ENCODE results near the gene ENTPD5. TPM values are rescaled to one million over a fixed set of nuclear protein-coding genes. Genes with fewer than 3 reads are reported as not detected.
"Not testable (repeated sequence)": the region's sequence is repeated elsewhere in the genome, so short reads cannot be mapped to it uniquely, and the experiment has no call there.

Gene ENTPD5
- total and polyA plus RNA-seq, 2 donors (not counting 3 experiments of a cell fraction or from before 2014, with no cell fraction given): 8.4 to 13.0 TPM

DNA sequence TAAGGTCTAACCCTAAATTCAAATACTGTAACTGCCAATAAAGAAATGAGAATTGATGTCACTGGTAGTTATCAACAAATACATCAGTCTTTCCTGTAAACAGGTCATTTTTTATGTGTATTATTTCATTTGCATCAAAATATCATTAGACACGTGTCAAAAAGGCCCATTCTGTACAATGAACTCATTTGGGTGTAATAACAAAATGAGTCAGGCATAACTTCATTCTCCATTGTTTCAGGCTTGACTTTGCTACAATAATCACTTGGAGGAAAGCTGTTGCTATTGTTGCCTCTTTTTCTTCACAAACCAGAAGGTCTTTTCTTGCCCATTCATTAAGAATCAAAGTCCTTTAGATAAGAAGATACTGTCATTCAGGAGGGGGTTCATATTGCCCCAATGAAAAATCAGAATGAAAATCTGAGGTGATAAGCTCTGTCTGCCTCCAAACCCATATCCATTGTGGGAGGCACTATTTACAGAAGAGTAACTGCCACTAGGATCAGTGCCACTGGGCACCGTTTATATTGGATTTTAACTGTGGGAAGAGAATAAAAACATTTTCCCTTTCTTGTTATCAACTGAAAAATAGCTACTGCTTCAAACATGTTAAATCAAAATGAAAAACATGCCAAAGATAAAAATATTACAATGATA, 10.1 kb downstream of the ENTPD5 start:
- POLR2A ChIA-PET: no interaction called here

DNA sequence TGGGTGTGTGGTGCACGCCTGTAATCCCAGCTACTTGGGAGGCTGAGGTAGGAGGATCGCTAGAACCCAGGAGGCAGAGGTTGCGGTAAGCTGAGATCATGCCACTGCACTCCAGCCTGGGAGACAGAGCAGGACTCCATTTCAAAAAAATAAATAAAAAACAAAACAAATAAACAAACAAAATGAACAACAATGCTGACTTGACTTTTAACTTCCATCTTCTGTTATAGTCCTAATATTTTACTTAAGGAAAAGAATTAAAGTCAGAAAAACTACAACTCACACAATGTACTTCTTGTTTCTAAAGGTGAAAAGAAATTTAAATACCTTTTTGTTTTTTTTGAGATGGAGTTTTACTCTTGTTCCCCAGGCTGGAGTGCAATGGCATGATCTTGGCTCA, 13.4 kb downstream of the ENTPD5 start:
- DNase-seq (ENCODE audit: low read depth, low spot score); BruUV-seq (replicated peaks); FAIRE-seq; H4K20me1 ChIP-seq (replicated peaks; ENCODE audit: control insufficient read depth, extremely low read depth, insufficient read depth, low read length); H3K4me2 ChIP-seq (ENCODE audit: insufficient read depth, low read length); H3K27me3 ChIP-seq (ENCODE audit: control insufficient read depth in 2 of 2, insufficient read depth in 2 of 2, low read length in 2 of 2); CTCF ChIA-PET; H3K4me1 ChIP-seq (ENCODE audit: control insufficient read depth, extremely low read depth, insufficient read depth, low read length); H3K79me2 ChIP-seq (ENCODE audit: control insufficient read depth, insufficient read depth, low read length); H3K27ac ChIP-seq (ENCODE audit: insufficient read depth, low read depth, low read length); dilution Hi-C loops (cut with MboI; ENCODE audit: extremely low pct_ligation_motif_present, low sequenced_read_pairs); intact Hi-C loops (cut with micrococcal nuclease); H2AFZ ChIP-seq (ENCODE audit: low read depth, low read length); H3K4me3 ChIP-seq (replicated peaks in 1 of 3; ENCODE audit: insufficient read depth in 1 of 3, low read depth in 1 of 3, low read length in 3 of 3); H3K36me3 ChIP-seq (ENCODE audit: control insufficient read depth in 2 of 2, extremely low read depth in 1 of 2, insufficient read depth in 2 of 2, low read length in 2 of 2); H3K9ac ChIP-seq (replicated peaks; ENCODE audit: extremely low read depth, insufficient read depth, low read length); H3K9me3 ChIP-seq (replicated peaks; ENCODE audit: control insufficient read depth, insufficient read depth, low read length); H3K9me1 ChIP-seq (replicated peaks; ENCODE audit: control insufficient read depth, extremely low read depth, insufficient read depth, low read length): not testable (repeated sequence)
- POLR2A ChIA-PET: interaction anchor here (1.4 kb wide), 1 partner anchor 13 kb away, joined by 7 read pairs; the partner anchor contains the start of gene ENTPD5

More for the DNA sequence above, 10.1 kb downstream of the ENTPD5 start:
- no peaks in the 10 kb centered on the region for H3K9me1 ChIP-seq (replicated peaks; ENCODE audit: control insufficient read depth, extremely low read depth, insufficient read depth, low read length)
- no peaks in the 10 kb centered on the region for H4K20me1 ChIP-seq (replicated peaks; ENCODE audit: control insufficient read depth, extremely low read depth, insufficient read depth, low read length)
- H3K9me3 ChIP-seq (replicated peaks; ENCODE audit: control insufficient read depth, insufficient read depth, low read length): no peaks in the 10 kb centered on the region
- no peak overlapping the region for H2AFZ ChIP-seq (ENCODE audit: low read depth, low read length)
- H3K9ac ChIP-seq (replicated peaks; ENCODE audit: extremely low read depth, insufficient read depth, low read length): peak overlapping the region; percentile 55
- peak overlapping the region; percentile 69 for H3K27ac ChIP-seq (ENCODE audit: insufficient read depth, low read depth, low read length)
- dilution Hi-C loops (cut with MboI; ENCODE audit: extremely low pct_ligation_motif_present, low sequenced_read_pairs) (no loop called here), intact Hi-C loops (cut with micrococcal nuclease) (no loop called here)
- peaks cover 10% of the 10 kb centered on the region for H3K4me1 ChIP-seq (ENCODE audit: control insufficient read depth, extremely low read depth, insufficient read depth, low read length)
- H3K4me2 ChIP-seq (ENCODE audit: insufficient read depth, low read length): peak overlapping the region; percentile 1
- BruUV-seq (replicated peaks): TSS peak; percentile 21
- H3K27me3 ChIP-seq (ENCODE audit: control insufficient read depth in 2 of 2, insufficient read depth in 2 of 2, low read length in 2 of 2): no peaks in the 10 kb centered on the region
- H3K79me2 ChIP-seq (ENCODE audit: control insufficient read depth, insufficient read depth, low read length): no peaks in the 10 kb centered on the region
- TF ChIP-seq FOS (IDR thresholded peaks at IDR 0.05; ENCODE audit: borderline replicate concordance, insufficient read depth, low read length) (no peak), JUN (IDR thresholded peaks at IDR 0.05; ENCODE audit: borderline replicate concordance, insufficient read depth, insufficient read length, low read depth) (peak; percentile 76), EZH2 (IDR thresholded peaks at IDR 0.05; ENCODE audit: borderline replicate concordance, low read depth, low read length, severe bottlenecking) (no peak), GATA2 (IDR thresholded peaks at IDR 0.05; ENCODE audit: insufficient read depth, insufficient read length, low read depth, low read length) (no peak)
- DNase-seq (ENCODE audit: low read depth, low spot score) (peak; percentile 78), FAIRE-seq (peak; percentile 74)
- peaks cover 2% of the 10 kb centered on the region in 2 experiments for H3K36me3 ChIP-seq (ENCODE audit: control insufficient read depth in 2 of 2, extremely low read depth in 1 of 2, insufficient read depth in 2 of 2, low read length in 2 of 2)
- CTCF ChIA-PET: interaction anchor here (0.8 kb wide), 1 partner anchor 10 kb away, joined by 3 read pairs; the partner anchor contains the start of genes BBOF1 and ENTPD5
- no peak overlapping the region for H3K4me3 ChIP-seq (replicated peaks in 1 of 3; ENCODE audit: insufficient read depth in 1 of 3, low read depth in 1 of 3, low read length in 3 of 3)
